Stimulated activated CD4-positive, alpha-beta T cell treated with anti-CD3 and anti-CD28 coated beads, Interleukin-15, amount 100 ng/mL, for 48 hours (primary cell): Measurements from ENCODE around the gene NCSTN.

ENCODE experiments used
- DNase-seq, 2 donors: peaks; one replicate each; pipeline ENCODE4 v3.0.0-alpha.2; 2020; ENCODE audit warnings: low read depth in 2 of 2

The NCSTN gene

GRCh38 chr1:160342953-160343869 is at the start of gene NCSTN, which contains the start of gene COPA:
Gene NCSTN, plus strand, starts transcription at chr1:160343383. Its CDS starts 14 bp downstream, at chr1:160343397.
Gene COPA, minus strand, starts transcription at chr1:160343250. Its CDS starts 80 bp downstream, at chr1:160343170.
- DNase-seq = peak; percentile 86 to 87

- no peak for DNase-seq
Measured at GRCh38 chr1:160296036-160296435, 47.1 kb upstream of the NCSTN start.

GRCh38 chr1:160300173-160300572 is 43.0 kb upstream of the NCSTN start:
- no peak for DNase-seq

- no peak for DNase-seq
Measured at GRCh38 chr1:160307118-160307791, 35.9 kb upstream of the NCSTN start.

GRCh38 chr1:160308451-160309184 is 34.6 kb upstream of the NCSTN start:
- DNase-seq = no peak

GRCh38 chr1:160309185-160309557 is 34.0 kb upstream of the NCSTN start:
- no peak for DNase-seq

- DNase-seq = no peak
Measured at GRCh38 chr1:160309571-160309970, 33.6 kb upstream of the NCSTN start.

- DNase-seq = no peak
Measured at GRCh38 chr1:160315359-160315758, 27.8 kb upstream of the NCSTN start.

GRCh38 chr1:160322831-160323230 is 20.4 kb upstream of the NCSTN start:
- no peak for DNase-seq

- no peak for DNase-seq
Measured at GRCh38 chr1:160325252-160325651, 17.9 kb upstream of the NCSTN start.

GRCh38 chr1:160326418-160326817 is 16.8 kb upstream of the NCSTN start:
- no peak for DNase-seq

- no peak for DNase-seq
Measured at GRCh38 chr1:160328184-160328583, 15.0 kb upstream of the NCSTN start.

- DNase-seq = no peak
Measured at GRCh38 chr1:160330119-160330518, 13.1 kb upstream of the NCSTN start.

- DNase-seq = no peak
Measured at GRCh38 chr1:160332516-160332915, 10.7 kb upstream of the NCSTN start.

GRCh38 chr1:160338580-160338979 is 4.6 kb upstream of the NCSTN start:
- no peak for DNase-seq

- DNase-seq = no peak
Measured at GRCh38 chr1:160340146-160340545, 3.0 kb upstream of the NCSTN start.

GRCh38 chr1:160340866-160341265 is 2.3 kb upstream of the NCSTN start:
- no peak for DNase-seq

GRCh38 chr1:160342526-160342925 is 657 bp upstream of the NCSTN start:
- DNase-seq = no peak

GRCh38 chr1:160344241-160344640 is 1.1 kb downstream of the NCSTN start:
- no peak for DNase-seq

- DNase-seq = no peak
Measured at GRCh38 chr1:160344936-160345335, 1.8 kb downstream of the NCSTN start.

GRCh38 chr1:160346463-160346862 is 3.3 kb downstream of the NCSTN start:
- DNase-seq = no peak

- no peak for DNase-seq
Measured at GRCh38 chr1:160346958-160347357, 3.8 kb downstream of the NCSTN start.
